Measurements from ENCODE around the gene SMG6. TPM values are rescaled to one million over a fixed set of nuclear protein-coding genes. Genes with fewer than 3 reads are reported as not detected.

SMG6 gene
- total and polyA plus RNA-seq, 8 donors = 27.7 to 42.2 (median 38.5) TPM

- Histone ChIP-seq H3K9me3 (no peaks in the 10 kb centered on the region), H3K4me3 (no peak overlapping the region), H3K27me3 (no peaks in the 10 kb centered on the region), H3K27ac (peak overlapping the region in 1 of 2 donors; percentile 76), H3K36me3 (peaks cover 0 to 15% of the 10 kb centered on the region in 2 donors), H3K4me1 (no peaks in the 10 kb centered on the region)
- intact Hi-C loops (cut with DNase I) = no loop called here
- peak; percentile 83 for ATAC-seq
- TF ChIP-seq, protein P1, sequence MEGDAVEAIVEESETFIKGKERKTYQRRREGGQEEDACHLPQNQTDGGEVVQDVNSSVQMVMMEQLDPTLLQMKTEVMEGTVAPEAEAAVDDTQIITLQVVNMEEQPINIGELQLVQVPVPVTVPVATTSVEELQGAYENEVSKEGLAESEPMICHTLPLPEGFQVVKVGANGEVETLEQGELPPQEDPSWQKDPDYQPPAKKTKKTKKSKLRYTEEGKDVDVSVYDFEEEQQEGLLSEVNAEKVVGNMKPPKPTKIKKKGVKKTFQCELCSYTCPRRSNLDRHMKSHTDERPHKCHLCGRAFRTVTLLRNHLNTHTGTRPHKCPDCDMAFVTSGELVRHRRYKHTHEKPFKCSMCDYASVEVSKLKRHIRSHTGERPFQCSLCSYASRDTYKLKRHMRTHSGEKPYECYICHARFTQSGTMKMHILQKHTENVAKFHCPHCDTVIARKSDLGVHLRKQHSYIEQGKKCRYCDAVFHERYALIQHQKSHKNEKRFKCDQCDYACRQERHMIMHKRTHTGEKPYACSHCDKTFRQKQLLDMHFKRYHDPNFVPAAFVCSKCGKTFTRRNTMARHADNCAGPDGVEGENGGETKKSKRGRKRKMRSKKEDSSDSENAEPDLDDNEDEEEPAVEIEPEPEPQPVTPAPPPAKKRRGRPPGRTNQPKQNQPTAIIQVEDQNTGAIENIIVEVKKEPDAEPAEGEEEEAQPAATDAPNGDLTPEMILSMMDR (IDR thresholded peaks at IDR 0.05) = no peak
- peak in 2 of 4 donors; percentile 42 to 68 for DNase-seq
Measured at GRCh38 chr17:2346475-2346874, 42.9 kb upstream of the SMG6 start.

- intact Hi-C loops (cut with DNase I) = no loop called here
- H3K36me3 ChIP-seq = peaks cover 0 to 15% of the 10 kb centered on the region in 2 donors
- TF ChIP-seq, protein P1 (IDR thresholded peaks at IDR 0.05) = no peak
- H3K27ac ChIP-seq = no peak overlapping the region
- no peaks in the 10 kb centered on the region for H3K4me1 ChIP-seq
- no peaks in the 10 kb centered on the region for H3K27me3 ChIP-seq
- no peak for ATAC-seq
- H3K4me3 ChIP-seq = no peak overlapping the region
- no peaks in the 10 kb centered on the region for H3K9me3 ChIP-seq
- no peak for DNase-seq
Measured at GRCh38 chr17:2344528-2344927, 40.9 kb upstream of the SMG6 start.

DNA sequence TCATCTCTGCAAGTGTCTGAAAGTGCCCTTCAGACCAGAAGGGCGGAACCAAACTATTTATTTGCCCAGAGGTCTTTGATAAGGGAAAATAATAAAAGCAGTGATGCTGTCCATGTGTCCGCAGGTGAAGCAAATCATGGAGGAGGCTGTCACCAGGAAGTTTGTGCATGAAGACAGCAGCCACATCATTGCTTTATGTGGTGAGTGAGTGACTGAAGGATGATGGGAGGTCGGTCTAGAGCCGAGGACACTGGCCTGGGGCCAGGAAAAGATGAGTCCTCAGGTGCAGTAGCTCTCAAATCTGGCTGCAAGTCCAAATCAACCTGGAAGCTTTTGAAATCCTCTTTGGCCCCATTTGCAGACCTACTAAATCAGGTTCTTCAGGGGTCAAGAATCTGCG is 39.8 kb upstream of the SMG6 start:
- ATAC-seq = no peak
- DNase-seq = peak in 1 of 4 donors; percentile 25
- H3K4me1 ChIP-seq = peaks cover 0 to 2% of the 10 kb centered on the region in 2 donors
- H3K27me3 ChIP-seq = no peaks in the 10 kb centered on the region
- H3K9me3 ChIP-seq = no peaks in the 10 kb centered on the region
- TF ChIP-seq, protein P1 (IDR thresholded peaks at IDR 0.05) = no peak
- intact Hi-C loops (cut with DNase I) = no loop called here
- peaks cover 0 to 15% of the 10 kb centered on the region in 2 donors for H3K36me3 ChIP-seq
- H3K27ac ChIP-seq = no peak overlapping the region
- no peak overlapping the region for H3K4me3 ChIP-seq

- H3K4me3 ChIP-seq = peak overlapping the region; percentile 90 to 93
- peaks cover 8 to 31% of the 10 kb centered on the region in 2 donors for H3K4me1 ChIP-seq
- no peaks in the 10 kb centered on the region for H3K9me3 ChIP-seq
- no peaks in the 10 kb centered on the region for H3K27me3 ChIP-seq
- no peak overlapping the region for H3K27ac ChIP-seq
- TF ChIP-seq, protein P1 (IDR thresholded peaks at IDR 0.05) = no peak
- ATAC-seq (no peak), DNase-seq (peak in 1 of 4 donors; percentile 13)
- intact Hi-C loops (cut with DNase I) = no loop called here
- H3K36me3 ChIP-seq = peaks cover 0 to 19% of the 10 kb centered on the region in 2 donors
Measured at GRCh38 chr17:2338315-2338657, 34.7 kb upstream of the SMG6 start.

GRCh38 chr17:2337544-2338314 is 34.1 kb upstream of the SMG6 start:
- peak overlapping the region; percentile 71 to 83 for H3K27ac ChIP-seq
- TF ChIP-seq, protein P1 (IDR thresholded peaks at IDR 0.05) = no peak
- no peaks in the 10 kb centered on the region for H3K9me3 ChIP-seq
- H3K36me3 ChIP-seq = peaks cover 0 to 25% of the 10 kb centered on the region in 2 donors
- ATAC-seq (peak; percentile 66), DNase-seq (peak in 3 of 4 donors; percentile 63 to 92 (median 68))
- peak overlapping the region; percentile 90 to 93 for H3K4me3 ChIP-seq
- peaks cover 8 to 31% of the 10 kb centered on the region in 2 donors for H3K4me1 ChIP-seq
- H3K27me3 ChIP-seq = no peaks in the 10 kb centered on the region
- intact Hi-C loops (cut with DNase I) = no loop called here

Data from left lung (tissue), 10 donors.